Heart left ventricle (tissue), 16 donors: ENCODE data around the gene STPG1. TPM values are rescaled to one million over a fixed set of nuclear protein-coding genes. Genes with fewer than 3 reads are reported as not detected.

Experiments
- ATAC-seq, 4 donors: fragments of 200-7000 bp; cut with Tn5 transposase; one replicate each; pipeline ENCODE4 v1.9.1; 2020 to 2022; ENCODE audit warnings: moderate library complexity in 4 of 4, mild to moderate bottlenecking in 3 of 4, moderate number of reproducible peaks in 1 of 4
- DNase-seq, 5 donors: peaks; one replicate each; pipeline ENCODE4 v3.0.0-alpha.2; 2020
- H3K27ac ChIP-seq, 12 donors: fragments of 200-600 bp; sonication (generic) in 4 of 12; one replicate each; pipeline versions ENCODE4 v1.5.0 to v1.8.0; 2016 to 2022; ENCODE audit warnings: mild to moderate bottlenecking in 2 of 12
- H3K27me3 ChIP-seq, 9 donors: fragments of 200-600 bp; sonication (generic) in 2 of 9; one replicate each; pipeline versions ENCODE4 v1.5.1 to v1.8.0; 2016 to 2022; ENCODE audit warnings: mild to moderate bottlenecking in 3 of 9
- H3K36me3 ChIP-seq, 9 donors: fragments of 200-600 bp; sonication (generic) in 2 of 9; one replicate each; pipeline versions ENCODE4 v1.5.0 to v1.8.0; 2018 to 2022; ENCODE audit warnings: mild to moderate bottlenecking in 2 of 9
- H3K4me1 ChIP-seq, 12 donors: fragments of 200-600 bp; sonication (generic) in 4 of 12; one replicate each; pipeline versions ENCODE4 v1.5.0 to v1.8.0; 2016 to 2022; ENCODE audit warnings: mild to moderate bottlenecking in 3 of 12
- H3K4me3 ChIP-seq, 12 donors: fragments of 200-600 bp; sonication (generic) in 4 of 12; one replicate each; pipeline versions ENCODE4 v1.5.0 to v1.8.0; 2017 to 2022; ENCODE audit warnings: mild to moderate bottlenecking in 9 of 12, moderate library complexity in 4 of 12
- H3K9me3 ChIP-seq, 12 donors: fragments of 200-600 bp; sonication (generic) in 4 of 12; one replicate each; pipeline versions ENCODE4 v1.5.0 to v1.8.0; 2016 to 2022; ENCODE audit warnings: mild to moderate bottlenecking in 1 of 12
- POLR2A ChIP-seq, 2 donors: fragments of 450-650 bp; IDR thresholded peaks; one replicate each; pipeline ENCODE4 v1.6.1; 2017; ENCODE audit warnings: antibody characterized with exemption in 2 of 2, mild to moderate bottlenecking in 2 of 2, moderate library complexity in 2 of 2
- WGBS, 4 donors: extraction: QIAGEN DNeasy Blood & Tissue Kit in 2 of 4; methylation state at CpG; one replicate each; pipeline versions ENCODE4 v1.1.5 to v1.1.7; 2013 to 2018; 5-methylcytosine and 5-hydroxymethylcytosine counted together
- intact Hi-C, 10 donors: fragments of 100-400 bp; cut with DNase I; formaldehyde crosslinking; loops; one replicate each; pipeline versions ENCODE4 v1.11.1 to v1.14.2; 2022
- polyA plus RNA-seq, 2 donors: library from polyadenylated mRNA; stranded (reverse); fragments of 200-250 nt; gene quantifications; one replicate each; pipeline ENCODE4 v1.2.3, GENCODE V29; 2013
- total RNA-seq, 9 donors: library from RNA; depleted of rRNA in 2 of 9; stranded (reverse); fragments of >200 nt in 2 of 9; fragmentation: NEBNext Ultra II Directional in 3 of 9; extraction: Animal tissue kit (Norgen Biotek cat#: 25700) in 3 of 9; gene quantifications; one replicate each; pipeline versions ENCODE4 v1.1.0 to v1.2.4, GENCODE V29; 2016 to 2023
- TF ChIP-seq, protein P1 (sequence below), 12 donors: fragments of 200-600 bp; sonication (generic) in 4 of 12; IDR thresholded peaks; one replicate each; pipeline versions ENCODE4 v1.5.0 to v1.8.0; 2018 to 2022; ENCODE audit warnings: antibody characterized with exemption in 12 of 12, mild to moderate bottlenecking in 5 of 12
- donor health status: ischemic (EF 13 %, LVEDD 7.1; RV severe dilation, severe dysfunction).
- donor health status: healthy with polysubstance abuse.
- donor health status: DM: no; HTN: yes; CAD: no.
- donor health status: DM: no; HTN: no; CAD: no.
- donor health status: ischemic (EF 25% LVEDD 6.9; RV normal size, moderate dysfunction).
- donor health status: ischemic (EF 25% LVEDD 5.7; RV mildly dilated, moderate dysfunction).
- donor health status: healthy.
- donor health status: DM: yes; HTN: yes; CAD: no.
- donor health status: ischemic (EF 35%, LVEDD 5.7; RV mildly dilated, moderate dysfunction).
- donor health status: nonischemic (EF 11% LVEDD 7.7; RV severe dilation, severe dysfunction).
- donor health status: DM: yes; HTN: yes; CAD: no.
- donor health status: PGD.
- donor health status: ischemic (EF 29% LVEDD 5.4; RV normal size, mild dysfunction).
- donor health status: nonischemic (EF 23%, LVEDD 6.1; RV moderate dilation, normal function).

STPG1 gene
- total and polyA plus RNA-seq, 11 donors: 3.8 to 6.9 (median 4.8) TPM

DNA sequence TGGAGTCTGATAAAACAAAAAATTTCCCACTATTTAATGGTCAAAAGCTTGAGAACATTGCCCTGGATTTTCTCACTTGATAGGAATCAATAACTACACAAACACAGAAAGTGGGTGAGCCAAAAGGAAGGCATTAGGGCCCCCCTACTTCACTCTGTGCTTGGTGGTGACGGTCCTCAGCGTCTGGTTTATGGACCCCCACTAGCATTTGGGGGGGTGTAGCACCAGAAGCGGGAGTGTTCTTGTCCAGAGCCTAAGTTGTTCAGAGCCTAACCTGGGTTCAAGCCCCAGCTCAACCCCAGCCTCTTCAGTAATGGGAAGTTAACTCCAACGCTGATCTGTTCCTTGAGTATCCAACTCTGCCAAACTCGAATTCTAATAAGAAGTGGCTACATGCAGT lies 33.1 kb downstream of the STPG1 start:
- no peaks in the 10 kb centered on the region for H3K27me3 ChIP-seq
- peaks cover 0 to 42% (median 3%) of the 10 kb centered on the region in 9 donors for H3K36me3 ChIP-seq
- TF ChIP-seq, protein P1, sequence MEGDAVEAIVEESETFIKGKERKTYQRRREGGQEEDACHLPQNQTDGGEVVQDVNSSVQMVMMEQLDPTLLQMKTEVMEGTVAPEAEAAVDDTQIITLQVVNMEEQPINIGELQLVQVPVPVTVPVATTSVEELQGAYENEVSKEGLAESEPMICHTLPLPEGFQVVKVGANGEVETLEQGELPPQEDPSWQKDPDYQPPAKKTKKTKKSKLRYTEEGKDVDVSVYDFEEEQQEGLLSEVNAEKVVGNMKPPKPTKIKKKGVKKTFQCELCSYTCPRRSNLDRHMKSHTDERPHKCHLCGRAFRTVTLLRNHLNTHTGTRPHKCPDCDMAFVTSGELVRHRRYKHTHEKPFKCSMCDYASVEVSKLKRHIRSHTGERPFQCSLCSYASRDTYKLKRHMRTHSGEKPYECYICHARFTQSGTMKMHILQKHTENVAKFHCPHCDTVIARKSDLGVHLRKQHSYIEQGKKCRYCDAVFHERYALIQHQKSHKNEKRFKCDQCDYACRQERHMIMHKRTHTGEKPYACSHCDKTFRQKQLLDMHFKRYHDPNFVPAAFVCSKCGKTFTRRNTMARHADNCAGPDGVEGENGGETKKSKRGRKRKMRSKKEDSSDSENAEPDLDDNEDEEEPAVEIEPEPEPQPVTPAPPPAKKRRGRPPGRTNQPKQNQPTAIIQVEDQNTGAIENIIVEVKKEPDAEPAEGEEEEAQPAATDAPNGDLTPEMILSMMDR (IDR thresholded peaks at IDR 0.05): no peak
- no peak for TF ChIP-seq POLR2A (IDR thresholded peaks at IDR 0.05)
- 90 to 95% (median 92%) methylated on average over 5 of the region's 5 CpGs for WGBS, 4 donors
- no peak overlapping the region for H3K27ac ChIP-seq
- H3K9me3 ChIP-seq: no peaks in the 10 kb centered on the region
- H3K4me3 ChIP-seq: no peak overlapping the region
- ATAC-seq (no peak), DNase-seq (no peak)
- H3K4me1 ChIP-seq: peaks cover 0 to 18% (median 0%) of the 10 kb centered on the region in 12 donors
- intact Hi-C loops: loop anchor here in 1 of 10 donors (10.0 kb wide), 1 partner anchor 86 kb away; no protein-coding TSS in a partner anchor

DNA sequence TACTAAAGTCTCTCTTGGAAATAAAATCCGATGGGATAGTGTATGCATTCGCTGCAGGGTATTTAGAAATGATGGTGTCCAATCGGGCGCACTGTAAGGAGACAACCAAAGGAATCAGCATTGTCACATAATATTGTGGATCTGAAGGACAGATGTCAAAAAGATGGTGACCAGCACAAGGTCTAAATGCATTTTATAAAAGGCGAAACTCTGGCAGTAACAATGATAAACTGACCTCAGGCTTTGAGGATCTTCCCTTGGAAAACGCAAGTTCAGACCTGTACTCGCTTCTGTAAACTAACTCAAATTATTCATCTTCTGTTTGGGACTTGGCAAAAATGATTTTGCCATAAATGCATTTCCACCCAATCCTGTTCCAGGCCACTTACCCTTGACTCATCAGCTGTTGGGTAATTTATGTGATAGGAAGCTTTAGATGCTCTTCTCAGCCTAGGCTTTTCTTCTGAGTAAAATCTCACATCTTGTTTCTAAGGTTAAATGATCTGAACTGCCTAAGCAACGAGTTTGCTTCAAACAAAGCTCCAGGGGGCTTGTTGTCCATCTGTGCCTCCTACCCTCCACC lies 33.8 kb downstream of the STPG1 start:
- H3K4me1 ChIP-seq: peaks cover 0 to 12% (median 0%) of the 10 kb centered on the region in 12 donors
- DNase-seq (no peak), ATAC-seq (no peak)
- 91 to 93% (median 92%) methylated on average over 8 of the region's 8 CpGs for WGBS, 4 donors
- H3K27me3 ChIP-seq: no peaks in the 10 kb centered on the region
- no peak overlapping the region for H3K4me3 ChIP-seq
- TF ChIP-seq POLR2A (IDR thresholded peaks at IDR 0.05): no peak
- TF ChIP-seq, protein P1 (IDR thresholded peaks at IDR 0.05): no peak
- intact Hi-C loops: loop anchor here in 1 of 10 donors (10.0 kb wide), 1 partner anchor 85 kb away; no protein-coding TSS in a partner anchor
- H3K36me3 ChIP-seq: peaks cover 0 to 42% (median 3%) of the 10 kb centered on the region in 9 donors
- H3K9me3 ChIP-seq: no peaks in the 10 kb centered on the region
- no peak overlapping the region for H3K27ac ChIP-seq

DNA sequence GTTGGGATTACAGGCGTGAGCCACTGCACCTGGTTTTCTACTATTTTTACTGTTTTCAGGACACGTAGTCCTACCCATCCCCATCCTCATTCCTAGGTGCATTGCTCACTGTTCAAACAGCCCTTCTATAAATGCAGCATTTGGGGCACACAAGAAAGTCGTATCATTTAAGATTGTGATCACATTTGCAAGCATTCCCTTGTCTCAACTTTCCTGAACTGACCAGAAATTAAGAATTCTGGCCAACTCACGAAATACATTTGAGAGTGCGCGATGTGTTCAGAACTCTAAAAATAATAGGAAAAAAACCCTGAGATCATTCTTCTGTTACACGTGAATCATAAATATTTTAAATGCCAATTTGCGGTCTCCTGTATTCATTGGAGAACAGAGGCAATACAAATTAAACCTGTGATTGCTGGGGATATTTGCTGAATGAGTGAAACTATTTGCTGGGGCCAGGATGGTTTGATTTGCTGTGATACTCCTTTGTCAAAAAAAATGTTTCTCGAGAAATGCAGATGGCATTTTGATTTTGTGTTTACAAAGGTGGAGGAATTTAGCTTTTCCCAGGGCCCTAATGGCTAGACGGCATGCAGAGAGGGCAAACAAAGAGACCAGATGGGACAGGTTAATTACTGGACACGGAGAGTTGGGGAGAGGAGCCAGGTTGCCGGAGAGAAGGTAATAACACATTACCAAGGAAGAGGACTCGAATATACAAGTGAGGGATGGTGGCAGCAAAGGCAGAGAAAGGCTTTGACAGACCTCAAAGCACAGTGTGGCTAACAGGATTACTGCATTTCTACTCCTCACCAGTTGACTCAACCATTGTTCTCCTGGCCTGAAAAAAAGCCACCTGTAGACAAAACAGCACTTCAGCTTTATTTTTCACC lies 38.4 kb downstream of the STPG1 start:
- peaks cover 0 to 23% (median 3%) of the 10 kb centered on the region in 9 donors for H3K36me3 ChIP-seq
- H3K4me3 ChIP-seq: no peak overlapping the region
- TF ChIP-seq, protein P1 (IDR thresholded peaks at IDR 0.05): no peak
- TF ChIP-seq POLR2A (IDR thresholded peaks at IDR 0.05): no peak
- H3K4me1 ChIP-seq: no peaks in the 10 kb centered on the region
- no peak for ATAC-seq
- DNase-seq: no peak
- intact Hi-C loops: no loop called here
- H3K27me3 ChIP-seq: no peaks in the 10 kb centered on the region
- 88 to 91% (median 90%) methylated on average over 13 of the region's 13 CpGs for WGBS, 4 donors
- no peaks in the 10 kb centered on the region for H3K9me3 ChIP-seq
- H3K27ac ChIP-seq: no peak overlapping the region

DNA sequence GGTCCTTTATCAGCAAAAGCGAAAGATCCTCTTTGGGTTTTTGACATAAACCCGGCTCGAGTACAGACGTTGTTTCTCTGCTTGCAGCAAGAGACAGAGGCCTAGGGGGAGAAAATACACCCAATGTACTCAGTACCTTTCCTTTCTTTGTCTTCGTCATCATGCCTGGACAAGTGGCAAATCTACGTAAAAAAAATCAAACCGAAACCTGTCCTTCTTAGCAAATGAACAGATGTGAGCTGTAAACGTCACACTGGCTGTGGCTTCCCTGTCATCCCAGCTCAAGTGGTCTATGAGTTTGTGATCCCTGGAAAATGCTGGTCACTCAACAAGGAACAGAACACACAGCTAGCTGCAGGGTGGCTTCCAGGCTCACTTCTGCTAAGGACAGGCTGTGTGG lies 39.9 kb downstream of the STPG1 start:
- Histone ChIP-seq H3K4me1 (peaks cover 0 to 8% (median 0%) of the 10 kb centered on the region in 12 donors), H3K4me3 (no peak overlapping the region), H3K27me3 (no peaks in the 10 kb centered on the region), H3K9me3 (no peaks in the 10 kb centered on the region), H3K27ac (no peak overlapping the region), H3K36me3 (peaks cover 0 to 25% (median 0%) of the 10 kb centered on the region in 9 donors)
- DNase-seq (no peak), ATAC-seq (no peak)
- intact Hi-C loops: no loop called here
- TF ChIP-seq, protein P1 (IDR thresholded peaks at IDR 0.05): no peak
- no peak for TF ChIP-seq POLR2A (IDR thresholded peaks at IDR 0.05)
- WGBS, 4 donors: 86 to 91% (median 89%) methylated on average over 8 of the region's 8 CpGs
